Activated T-cell treated with anti-CD3 and anti-CD28 coated beads, Interleukin-2, amount 50 U/mL, for 1 hour (primary cell): ENCODE results near the gene CYLD.

Source experiments
- DNase-seq: peaks from one replicate; pipeline ENCODE4 v3.0.0-alpha.2; 2020

The CYLD gene

DNA sequence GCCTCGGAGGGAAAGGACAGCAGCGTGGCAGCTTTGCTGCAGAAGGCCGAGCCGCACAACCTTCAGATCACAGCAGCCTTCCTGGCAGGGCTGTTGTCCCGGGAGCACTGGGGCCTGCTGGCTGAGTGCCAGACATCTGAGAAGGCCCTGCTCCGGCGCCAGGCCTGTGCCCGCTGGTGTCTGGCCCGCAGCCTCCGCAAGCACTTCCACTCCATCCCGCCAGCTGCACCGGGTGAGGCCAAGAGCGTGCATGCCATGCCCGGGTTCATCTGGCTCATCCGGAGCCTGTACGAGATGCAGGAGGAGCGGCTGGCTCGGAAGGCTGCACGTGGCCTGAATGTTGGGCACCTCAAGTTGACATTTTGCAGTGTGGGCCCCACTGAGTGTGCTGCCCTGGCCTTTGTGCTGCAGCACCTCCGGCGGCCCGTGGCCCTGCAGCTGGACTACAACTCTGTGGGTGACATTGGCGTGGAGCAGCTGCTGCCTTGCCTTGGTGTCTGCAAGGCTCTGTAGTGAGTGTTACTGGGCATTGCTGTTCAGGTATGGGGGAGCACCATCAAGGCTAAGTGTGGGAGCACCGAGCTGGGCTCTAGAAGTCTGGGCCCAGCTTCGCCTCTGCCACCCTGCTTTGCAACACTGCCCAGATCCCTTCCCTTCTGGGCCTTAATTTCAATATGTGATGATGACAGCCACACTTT, 29.9 kb upstream of the CYLD start:
- DNase-seq: no peak

- DNase-seq: no peak
Observed at GRCh38 chr16:50712560-50712898, 29.4 kb upstream of the CYLD start.

GRCh38 chr16:50712956-50713355, 28.9 kb upstream of the CYLD start:
- DNase-seq: no peak

GRCh38 chr16:50717091-50717490, 24.8 kb upstream of the CYLD start:
- DNase-seq: no peak

DNA sequence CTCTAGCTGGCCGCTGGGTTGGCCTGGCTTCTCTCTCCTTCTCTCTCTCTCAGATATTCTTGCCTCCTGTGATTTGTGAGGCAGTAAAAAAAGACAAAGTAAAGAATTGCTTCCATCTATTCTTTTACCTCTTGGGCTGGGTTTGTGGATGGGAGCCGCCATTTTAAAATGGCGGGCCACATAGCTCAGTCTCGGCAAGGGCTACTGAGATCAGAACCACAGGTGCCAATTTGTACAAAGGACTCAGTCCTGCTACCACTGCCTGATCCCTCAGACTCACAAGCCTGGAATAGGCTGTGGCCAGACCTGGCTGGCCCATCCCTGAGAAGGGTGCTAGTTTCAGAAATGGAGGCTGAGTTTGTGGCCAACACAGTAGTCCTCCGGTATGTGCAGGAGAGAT, 24.4 kb upstream of the CYLD start:
- DNase-seq: no peak

DNA sequence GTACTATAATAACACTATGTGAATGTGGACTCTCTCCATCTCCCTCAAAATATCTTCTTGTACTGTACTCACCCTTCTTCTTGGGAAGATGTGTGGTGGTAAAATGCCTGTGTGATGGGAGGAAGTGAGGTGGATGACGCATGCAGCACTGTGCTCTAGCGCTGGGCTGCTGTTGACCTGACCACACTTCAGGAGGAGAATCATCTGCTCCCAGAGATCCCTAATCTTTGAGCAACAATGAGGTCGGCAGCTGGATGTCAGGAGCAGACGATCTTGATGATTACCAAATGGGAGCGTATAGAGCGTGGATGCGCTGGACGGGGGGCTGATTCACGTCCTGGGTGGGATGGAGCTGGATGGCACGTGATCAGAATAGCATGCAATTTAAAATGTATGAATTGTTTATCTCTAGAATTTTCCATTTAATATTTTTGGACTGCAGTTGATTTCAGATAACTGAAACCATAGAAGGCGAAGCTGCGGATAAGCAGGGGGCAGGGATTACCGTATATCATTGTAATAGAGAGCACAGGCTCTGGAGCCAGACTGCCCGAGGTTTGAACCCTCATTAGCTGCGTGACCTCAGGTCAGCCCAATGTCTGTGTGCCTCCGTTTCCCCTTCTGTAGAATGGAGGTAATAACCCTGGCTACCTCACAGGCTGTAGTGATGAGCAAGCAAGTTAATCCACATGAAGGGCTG, 23.7 kb upstream of the CYLD start:
- DNase-seq: no peak

DNA sequence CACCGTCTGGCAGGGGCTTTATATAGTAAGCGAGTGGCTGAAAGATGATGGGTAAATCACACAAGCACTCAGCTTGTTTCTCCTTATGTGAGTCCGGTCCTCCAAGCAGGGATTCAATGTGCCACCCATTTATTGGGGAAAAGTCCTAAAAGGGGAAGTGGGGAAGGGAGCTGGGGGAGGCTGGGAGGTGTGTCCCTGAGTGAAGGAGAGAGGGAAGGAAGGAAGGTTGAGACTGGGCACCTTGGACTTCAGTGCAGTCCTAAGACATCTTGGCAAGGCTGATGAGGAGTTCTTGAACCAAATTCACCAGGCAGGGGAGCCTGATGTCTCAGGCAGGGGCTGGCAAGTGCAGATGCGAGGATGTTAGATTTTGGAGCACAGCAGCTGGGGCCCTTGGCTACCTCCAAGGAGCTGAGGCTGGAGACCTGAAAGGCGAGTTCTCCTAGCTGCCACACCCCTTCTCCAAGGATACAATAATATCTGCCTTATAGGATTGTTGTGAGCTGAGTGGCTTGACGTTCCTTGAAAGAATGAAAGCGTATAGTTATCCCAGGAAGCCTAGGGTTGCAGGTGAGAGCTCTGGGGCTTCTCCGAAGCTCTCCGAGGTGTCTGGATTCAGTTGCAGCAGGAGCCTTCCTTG, 23.0 kb upstream of the CYLD start:
- no peak for DNase-seq

- no peak for DNase-seq
Observed at GRCh38 chr16:50719401-50720337, 22.2 kb upstream of the CYLD start.

- DNase-seq: no peak
Observed at GRCh38 chr16:50721549-50722404, 20.1 kb upstream of the CYLD start.

GRCh38 chr16:50722405-50722737, 19.5 kb upstream of the CYLD start:
- no peak for DNase-seq

GRCh38 chr16:50722960-50723359, 18.9 kb upstream of the CYLD start:
- no peak for DNase-seq

DNA sequence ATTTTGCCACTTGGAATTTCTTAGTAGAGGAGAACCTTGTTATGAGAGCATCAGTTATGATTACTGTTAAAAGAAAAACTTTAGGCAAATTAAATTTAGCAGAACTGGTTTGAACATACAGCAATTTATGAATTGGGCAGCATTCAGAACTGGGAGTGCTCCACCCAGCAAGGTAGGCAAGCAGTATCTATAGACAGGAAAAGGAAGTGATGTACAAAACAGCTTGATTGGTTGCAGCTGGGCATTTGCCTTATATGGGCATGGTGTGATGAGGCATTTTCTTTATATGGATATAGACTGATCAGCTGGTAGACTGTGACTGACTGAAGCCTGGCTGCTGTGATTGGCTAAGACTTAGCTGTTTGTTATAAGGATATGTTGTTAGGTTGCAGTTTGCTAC, 17.6 kb upstream of the CYLD start:
- DNase-seq: no peak

- no peak for DNase-seq
Observed at GRCh38 chr16:50731130-50731988, 10.5 kb upstream of the CYLD start.

GRCh38 chr16:50731989-50732832, 9.7 kb upstream of the CYLD start:
- DNase-seq: no peak

DNA sequence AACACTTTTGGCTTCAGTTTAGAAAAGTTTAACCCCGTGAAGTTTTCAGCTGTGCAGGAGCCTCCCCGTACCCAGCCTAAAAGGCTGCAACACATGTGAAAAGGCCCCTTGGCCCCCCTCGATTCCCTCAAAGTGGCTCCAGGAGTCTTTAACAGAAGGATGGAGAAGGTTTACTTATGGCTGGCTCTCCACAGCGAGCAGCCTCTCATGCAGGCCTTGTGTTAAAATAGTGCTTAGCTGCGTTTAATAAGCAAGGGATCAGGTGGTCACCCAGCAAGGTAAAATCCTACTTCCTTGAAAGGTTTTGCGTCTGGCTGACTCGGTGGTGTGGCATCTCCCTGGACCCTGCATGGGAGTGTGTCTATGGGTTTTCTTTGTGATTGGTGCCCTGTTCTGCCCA, 8.4 kb upstream of the CYLD start:
- no peak for DNase-seq

DNA sequence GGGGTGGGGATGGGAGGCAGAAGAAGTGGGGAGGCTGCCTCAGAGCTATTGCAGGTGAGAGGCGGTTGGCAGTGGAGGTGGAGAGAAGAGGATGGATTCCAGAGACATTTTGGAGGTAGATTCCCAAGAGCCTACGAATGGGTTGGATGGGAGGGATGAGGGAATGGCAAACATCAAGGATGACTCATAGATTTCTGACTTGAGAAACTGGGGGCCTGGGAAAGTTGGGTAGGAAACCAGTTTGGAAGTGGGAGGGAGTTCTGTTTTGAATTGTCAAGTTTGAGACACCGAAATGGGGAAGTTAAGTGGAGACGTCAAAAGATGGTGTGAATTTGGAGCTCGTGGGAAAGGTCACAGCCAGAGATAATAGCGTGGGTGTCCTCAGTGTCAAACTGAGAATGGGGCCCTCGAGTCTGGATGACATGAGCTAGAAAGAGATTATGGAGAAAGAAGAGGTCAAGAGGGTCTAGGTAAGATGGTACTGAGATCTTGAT, 6.2 kb upstream of the CYLD start:
- DNase-seq: no peak

- DNase-seq: no peak
Observed at GRCh38 chr16:50736448-50736847, 5.4 kb upstream of the CYLD start.

DNA sequence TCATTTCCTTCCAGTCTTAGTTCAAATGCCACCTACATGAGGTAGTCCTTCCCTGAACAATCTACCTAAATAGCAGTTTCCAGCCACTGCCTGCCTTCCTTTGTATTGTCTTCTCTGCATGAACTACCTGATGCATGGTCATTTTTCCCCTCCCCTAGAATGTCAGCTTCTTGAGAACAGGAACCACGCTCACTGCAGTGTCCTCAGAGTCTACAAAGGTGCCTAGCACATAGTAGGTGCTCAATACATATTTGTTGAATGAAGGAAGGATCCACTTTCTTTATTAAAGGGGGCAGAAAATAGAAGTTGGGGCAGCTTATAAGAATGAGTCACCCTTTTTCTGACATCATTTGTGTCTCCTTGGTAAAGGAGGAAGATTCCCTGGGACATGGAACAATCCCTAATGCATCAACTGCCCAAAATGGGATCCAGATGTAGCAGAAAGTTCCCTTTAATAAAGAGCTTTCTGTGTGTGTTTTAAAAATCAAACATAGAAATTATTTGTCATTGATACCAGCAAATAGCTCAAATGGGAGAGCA, 4.4 kb upstream of the CYLD start:
- no peak for DNase-seq

- DNase-seq: no peak
Observed at GRCh38 chr16:50739031-50739430, 2.9 kb upstream of the CYLD start.

DNA sequence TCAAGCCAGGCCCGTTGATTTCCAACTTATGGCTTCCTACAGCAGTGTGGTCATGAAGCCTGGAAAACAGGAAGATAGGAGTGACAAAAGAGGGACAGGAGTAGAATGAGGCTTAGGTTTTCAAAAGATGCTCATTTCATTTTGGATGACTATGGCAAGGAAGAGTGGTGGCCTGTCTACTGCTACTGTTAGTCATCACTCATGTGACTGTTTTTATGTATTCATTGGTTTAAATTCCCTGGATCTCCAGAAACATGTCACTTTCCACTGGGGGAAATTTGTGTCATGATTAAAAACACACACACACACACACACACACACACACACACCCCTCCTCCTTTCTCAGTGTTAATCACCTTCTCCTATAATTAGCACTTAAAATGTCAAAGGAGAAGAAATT, 1.1 kb upstream of the CYLD start:
- DNase-seq: no peak
